Muscle of arm (tissue), 12 donors: ENCODE measurements around the gene GRID2. TPM values are rescaled to one million over a fixed set of nuclear protein-coding genes. Genes with fewer than 3 reads are reported as not detected.
A peak's percentile ranks its signal among the peaks of the same experiment; 100 is the strongest.

Source experiments
- DNase-seq: peaks from one replicate; pipeline ENCODE4 v3.0.0-alpha.2; 2013
- polyA plus RNA-seq, 12 donors: library from polyadenylated mRNA; unstranded; fragments of 120-200 nt; gene quantifications; one replicate each; pipeline ENCODE4 v1.2.1, GENCODE V29; 2013; ENCODE audit not compliant: insufficient read length in 12 of 12

GRID2 gene
- polyA plus RNA-seq, 12 donors = 0.21 to 1.6 (median 0.53) TPM; not detected in 2

GRCh38 chr4:92714640-92715039 lies 410.9 kb downstream of the GRID2 start:
- DNase-seq = no peak

- DNase-seq = no peak
Measured at GRCh38 chr4:92733231-92733630, 429.5 kb downstream of the GRID2 start.

- no peak for DNase-seq
Measured at GRCh38 chr4:92735025-92735665, 431.4 kb downstream of the GRID2 start.

GRCh38 chr4:92760433-92760832 lies 456.7 kb downstream of the GRID2 start:
- no peak for DNase-seq

- no peak for DNase-seq
Measured at GRCh38 chr4:92776080-92776479, 472.3 kb downstream of the GRID2 start.

- no peak for DNase-seq
Measured at GRCh38 chr4:92789741-92790140, 486.0 kb downstream of the GRID2 start.

GRCh38 chr4:92791871-92792440 lies 488.2 kb downstream of the GRID2 start:
- peak; percentile 36 for DNase-seq

- no peak for DNase-seq
Measured at GRCh38 chr4:92809381-92809780, 505.6 kb downstream of the GRID2 start.

GRCh38 chr4:92812652-92813051 lies 508.9 kb downstream of the GRID2 start:
- DNase-seq = no peak

- no peak for DNase-seq
Measured at GRCh38 chr4:92814677-92815076, 510.9 kb downstream of the GRID2 start.

GRCh38 chr4:92825256-92825655 lies 521.5 kb downstream of the GRID2 start:
- no peak for DNase-seq

- DNase-seq = no peak
Measured at GRCh38 chr4:92825791-92826190, 522.0 kb downstream of the GRID2 start.

GRCh38 chr4:92830771-92831170 lies 527.0 kb downstream of the GRID2 start:
- no peak for DNase-seq

- DNase-seq = no peak
Measured at GRCh38 chr4:92840880-92841279, 537.1 kb downstream of the GRID2 start.

GRCh38 chr4:92843784-92844183 lies 540.0 kb downstream of the GRID2 start:
- DNase-seq = no peak

- no peak for DNase-seq
Measured at GRCh38 chr4:92847026-92847425, 543.3 kb downstream of the GRID2 start.

- DNase-seq = no peak
Measured at GRCh38 chr4:92862509-92862908, 558.7 kb downstream of the GRID2 start.

GRCh38 chr4:92864096-92864495 lies 560.3 kb downstream of the GRID2 start:
- no peak for DNase-seq

- DNase-seq = no peak
Measured at GRCh38 chr4:92872604-92873003, 568.8 kb downstream of the GRID2 start.

GRCh38 chr4:92885632-92886031 lies 581.9 kb downstream of the GRID2 start:
- DNase-seq = no peak

- DNase-seq = no peak
Measured at GRCh38 chr4:92952426-92952825, 648.7 kb downstream of the GRID2 start.

GRCh38 chr4:92952897-92953296 lies 649.1 kb downstream of the GRID2 start:
- no peak for DNase-seq

GRCh38 chr4:92953462-92953861 lies 649.7 kb downstream of the GRID2 start:
- no peak for DNase-seq

- no peak for DNase-seq
Measured at GRCh38 chr4:92961881-92962280, 658.1 kb downstream of the GRID2 start.
